H1 (cell line): Measurements from ENCODE around the gene COL8A1. TPM values are rescaled to one million over a fixed set of nuclear protein-coding genes. Genes with fewer than 3 reads are reported as not detected.

Source experiments
- CTCF ChIA-PET: fragments of 300-600 bp; sonication (Branson Sonifier 250); formaldehyde crosslinking; loops from one replicate; lab custom pipeline; 2021; ENCODE audit not compliant: partially characterized antibody; lab: Charles Lee
- POLR2A ChIA-PET: fragments of 300-600 bp; sonication (Branson Sonifier 250); formaldehyde crosslinking; loops from one replicate; lab custom pipeline; 2021; ENCODE audit warnings: inconsistent platforms; ENCODE audit not compliant: partially characterized antibody; lab: Charles Lee
- DNase-seq, 2 experiments: peaks; one replicate each; pipeline versions ENCODE4 v3.0.0 to v3.0.0-alpha.2; 2010 to 2022; ENCODE audit warnings: low spot score in 2 of 2, low read depth in 1 of 2, mixed read lengths in 1 of 2
- FAIRE-seq: peaks from 2 replicates; lab custom pipeline; 2011; peaks lifted over from hg19 to GRCh38; lab: Jason Lieb, UNC
- H2AFZ ChIP-seq: 2 replicates; pipeline ENCODE4 v1.8.1; 2012; ENCODE audit warnings: low read length, inconsistent platforms
- H2AK5ac ChIP-seq: 2 replicates; pipeline ENCODE4 v1.6.1; 2013; ENCODE audit warnings: low read depth, low read length
- H2BK120ac ChIP-seq: replicated peaks from 2 replicates; pipeline ENCODE3; 2013; ENCODE audit warnings: low read depth, low read length, inconsistent platforms
- H2BK12ac ChIP-seq: 2 replicates; pipeline ENCODE4 v1.6.1; 2013; ENCODE audit warnings: low read depth, low read length
- H2BK15ac ChIP-seq: 2 replicates; pipeline ENCODE4 v1.6.1; 2013; ENCODE audit warnings: low read length
- H2BK20ac ChIP-seq: 2 replicates; pipeline ENCODE4 v1.6.1; 2013; ENCODE audit warnings: low read length
- H2BK5ac ChIP-seq: 2 replicates; pipeline ENCODE4 v1.6.1; 2013; ENCODE audit warnings: low read depth, low read length
- H3K14ac ChIP-seq: 2 replicates; pipeline ENCODE4 v1.6.1; 2013; ENCODE audit warnings: inconsistent platforms; ENCODE audit not compliant: insufficient read length
- H3K18ac ChIP-seq: 2 replicates; pipeline ENCODE4 v1.6.1; 2013; ENCODE audit warnings: low read length; ENCODE audit errors: extremely low read depth
- H3K23ac ChIP-seq: 2 replicates; pipeline ENCODE4 v1.6.1; 2013; ENCODE audit warnings: inconsistent platforms; ENCODE audit not compliant: insufficient read length
- H3K23me2 ChIP-seq: 2 replicates; pipeline ENCODE4 v1.6.1; 2013; ENCODE audit warnings: low read depth, low read length
- H3K27ac ChIP-seq: 2 replicates; pipeline ENCODE4 v1.6.1; 2011; ENCODE audit warnings: low read depth, low read length, inconsistent platforms
- H3K27me3 ChIP-seq, 4 experiments: replicated peaks in 1 of 4; 1 replicate in 1 of 4; 2 replicates in 3 of 4; pipeline versions ENCODE4 v1.6.1 to v1.8.1; 2011 to 2013; ENCODE audit warnings: low read length in 3 of 4, mild to moderate bottlenecking in 3 of 4, inconsistent platforms in 2 of 4, mixed read lengths in 2 of 4, moderate library complexity in 1 of 4; ENCODE audit not compliant: control insufficient read depth in 3 of 4, insufficient read depth in 3 of 4; ENCODE audit errors: extremely low read depth in 1 of 4
- H3K36me3 ChIP-seq, 4 experiments: 2 replicates each; pipeline versions ENCODE4 v1.6.1 to v1.8.1; 2011 to 2013; ENCODE audit warnings: mild to moderate bottlenecking in 4 of 4, low read length in 3 of 4, moderate library complexity in 2 of 4, control low read depth in 1 of 4, inconsistent platforms in 1 of 4; ENCODE audit not compliant: insufficient read depth in 4 of 4, control insufficient read depth in 2 of 4
- H3K4ac ChIP-seq: replicated peaks from 2 replicates; pipeline ENCODE3; 2013; ENCODE audit warnings: low read length, low read depth, mixed read lengths, inconsistent platforms; ENCODE audit not compliant: insufficient read length
- H3K4me1 ChIP-seq, 4 experiments: replicated peaks in 1 of 4; 1 replicate in 1 of 4; 2 replicates in 3 of 4; pipeline versions ENCODE4 v1.6.1 to v1.8.1; 2011 to 2013; ENCODE audit warnings: low read length in 3 of 4, inconsistent platforms in 2 of 4, mixed read lengths in 1 of 4; ENCODE audit not compliant: insufficient read depth in 4 of 4, control insufficient read depth in 3 of 4
- H3K4me2 ChIP-seq, 2 experiments: 2 replicates each; pipeline versions ENCODE4 v1.6.1 to v1.8.1; 2011 to 2013; ENCODE audit warnings: low read depth in 2 of 2, low read length in 2 of 2, control low read depth in 1 of 2, inconsistent platforms in 1 of 2, mild to moderate bottlenecking in 1 of 2; ENCODE audit not compliant: insufficient read depth in 1 of 2
- H3K4me3 ChIP-seq, 4 experiments: fragments of 200-600, 300-600 bp in 1 of 4; sonication (generic), shearing (Covaris generic), sonication (Bioruptor Twin) in 1 of 4; 2 replicates each; pipeline versions ENCODE4 v1.5.1 to v1.8.1; 2011 to 2016; ENCODE audit warnings: low read length in 4 of 4, low read depth in 3 of 4, control low read depth in 2 of 4, inconsistent platforms in 2 of 4, mild to moderate bottlenecking in 2 of 4, mixed read lengths in 1 of 4, moderate library complexity in 1 of 4; ENCODE audit not compliant: insufficient read depth in 2 of 4; ENCODE audit errors: extremely low read depth in 1 of 4
- H3K56ac ChIP-seq: replicated peaks from 2 replicates; pipeline ENCODE3; 2013; ENCODE audit warnings: low read depth, mild to moderate bottlenecking, mixed read lengths, low read length, inconsistent platforms; ENCODE audit not compliant: insufficient read length
- H3K79me1 ChIP-seq: 2 replicates; pipeline ENCODE4 v1.6.1; 2013; ENCODE audit warnings: low read depth, low read length, control low read depth
- H3K79me2 ChIP-seq, 2 experiments: 2 replicates each; pipeline versions ENCODE4 v1.6.1 to v1.8.1; 2012 to 2013; ENCODE audit warnings: low read length in 2 of 2, mild to moderate bottlenecking in 2 of 2, inconsistent platforms in 1 of 2; ENCODE audit not compliant: insufficient read depth in 2 of 2, control insufficient read depth in 1 of 2
- H3K9ac ChIP-seq, 4 experiments: replicated peaks in 1 of 4; 1 replicate in 1 of 4; 2 replicates in 3 of 4; pipeline versions ENCODE4 v1.6.1 to v1.8.1; 2011 to 2013; ENCODE audit warnings: low read depth in 3 of 4, low read length in 3 of 4, control low read depth in 2 of 4, mild to moderate bottlenecking in 2 of 4, moderate library complexity in 2 of 4, inconsistent platforms in 1 of 4; ENCODE audit errors: extremely low read depth in 1 of 4
- H3K9me3 ChIP-seq, 2 experiments: 2 replicates each; pipeline versions ENCODE4 v1.6.1 to v1.8.1; 2012 to 2013; ENCODE audit warnings: mild to moderate bottlenecking in 2 of 2, moderate library complexity in 2 of 2, control low read depth in 1 of 2, inconsistent platforms in 1 of 2, low read depth in 1 of 2, low read length in 1 of 2, mixed read lengths in 1 of 2; ENCODE audit not compliant: insufficient read depth in 2 of 2
- H4K20me1 ChIP-seq, 2 experiments: replicated peaks in 1 of 2; 2 replicates each; pipeline versions ENCODE3 to v1.8.1; 2011 to 2013; ENCODE audit warnings: inconsistent platforms in 2 of 2, low read length in 2 of 2, mild to moderate bottlenecking in 1 of 2; ENCODE audit not compliant: insufficient read depth in 2 of 2, control insufficient read depth in 1 of 2
- H4K5ac ChIP-seq: 2 replicates; pipeline ENCODE4 v1.6.1; 2013; ENCODE audit warnings: low read length, low read depth, mixed read lengths, inconsistent platforms; ENCODE audit not compliant: insufficient read length
- H4K8ac ChIP-seq: 2 replicates; pipeline ENCODE4 v1.8.0; 2013; ENCODE audit warnings: mild to moderate bottlenecking, moderate library complexity, low read length, inconsistent platforms; ENCODE audit not compliant: insufficient read depth; ENCODE audit errors: extremely low read depth
- H4K91ac ChIP-seq: replicated peaks from 2 replicates; pipeline ENCODE3; 2013; ENCODE audit warnings: low read length, mixed read lengths, inconsistent platforms; ENCODE audit not compliant: insufficient read length
- BACH1 ChIP-seq: IDR thresholded peaks from 2 replicates; pipeline ENCODE4 v1.6.1; 2012; ENCODE audit warnings: low read length, improper control_type of control experiment
- CEBPB ChIP-seq: IDR thresholded peaks from 2 replicates; pipeline ENCODE4 v1.6.1; 2012; ENCODE audit warnings: low read depth, low read length
- CREB1 ChIP-seq: IDR thresholded peaks from 2 replicates; pipeline ENCODE4 v1.6.1; 2012; ENCODE audit warnings: inconsistent platforms
- FOSL1 ChIP-seq: IDR thresholded peaks from 2 replicates; pipeline ENCODE4 v1.6.1; 2011; ENCODE audit warnings: mild to moderate bottlenecking, low read depth, low read length, moderate library complexity; ENCODE audit not compliant: insufficient read depth
- HDAC2 ChIP-seq, 2 experiments: fragments of 300-600 bp in 1 of 2; sonication (generic) in 1 of 2; IDR thresholded peaks; 2 replicates each; pipeline ENCODE4 v1.6.1; 2011 to 2012; ENCODE audit warnings: low read depth in 2 of 2, low read length in 2 of 2, mild to moderate bottlenecking in 2 of 2, moderate library complexity in 2 of 2, borderline replicate concordance in 1 of 2, inconsistent platforms in 1 of 2
- JUN ChIP-seq: IDR thresholded peaks from 2 replicates; pipeline ENCODE4 v1.6.1; 2011; ENCODE audit warnings: low read depth, mild to moderate bottlenecking, improper control_type of control experiment, low read length
- MAFK ChIP-seq: IDR thresholded peaks from 2 replicates; pipeline ENCODE4 v1.6.1; 2012; ENCODE audit warnings: low read depth, mild to moderate bottlenecking, improper control_type of control experiment, low read length
- MAX ChIP-seq: IDR thresholded peaks from 2 replicates; pipeline ENCODE4 v1.6.1; 2012; ENCODE audit warnings: inconsistent platforms
- POU5F1 ChIP-seq: IDR thresholded peaks from 2 replicates; pipeline ENCODE4 v1.6.1; 2011; ENCODE audit warnings: low read depth, mild to moderate bottlenecking, low read length, moderate library complexity
- SAP30 ChIP-seq: fragments of 300-600 bp; sonication (generic); IDR thresholded peaks from 2 replicates; pipeline ENCODE4 v1.7.1; 2012; ENCODE audit warnings: low read length, moderate library complexity, mild to moderate bottlenecking, inconsistent platforms; ENCODE audit not compliant: insufficient read depth, insufficient replicate concordance
- TAF1 ChIP-seq: IDR thresholded peaks from 2 replicates; pipeline ENCODE4 v1.6.1; 2011; ENCODE audit warnings: mild to moderate bottlenecking, low read depth, low read length
- WGBS, 2 experiments: shearing (Covaris generic) in 1 of 2; methylation state at CpG; one replicate each; pipeline versions ENCODE4 v1.1.6 to v1.1.7; 2013 to 2015; ENCODE audit warnings: low lambda C conversion rate in 2 of 2, mixed read lengths in 2 of 2, inconsistent platforms in 1 of 2, low coverage in 1 of 2, missing lambda C conversion rate in 1 of 2; ENCODE audit not compliant: insufficient replicate concordance in 2 of 2, insufficient coverage in 1 of 2, insufficient read length in 1 of 2; ENCODE audit errors: extremely low coverage in 1 of 2, missing lambda C conversion rate in 1 of 2; 5-methylcytosine and 5-hydroxymethylcytosine counted together
- polyA plus RNA-seq, 7 experiments: library from polyadenylated mRNA; depleted of rRNA in 3 of 7; stranded (reverse) in 5 of 7; unstranded in 2 of 7; fragments of >200 nt in 5 of 7; fragments of 200-250 nt in 2 of 7; gene quantifications; 1 replicate in 5 of 7; 2 replicates in 1 of 7; 4 replicates in 1 of 7; pipeline versions ENCODE4 v1.2.1 to v1.2.3, GENCODE V29; 2011 to 2013; ENCODE audit warnings: missing spikeins in 2 of 7, mixed read lengths in 2 of 7
- total RNA-seq: library from RNA; stranded (reverse); fragmentation: NEBNext Ultra II Directional; extraction: Animal tissue kit (Norgen Biotek cat#: 25700); gene quantifications from 2 replicates; pipeline ENCODE4 v1.2.1, GENCODE V29; 2021

The COL8A1 gene
- total and polyA plus RNA-seq, 2 of the 8 experiments (the other 6 are each of a cell fraction or from before 2014, with no cell fraction given): 0.21 to 1.2 TPM

GRCh38 chr3:99760031-99760430 is 121.6 kb downstream of the COL8A1 start:
- Histone ChIP-seq H3K79me2 (no peaks in the 10 kb centered on the region), H2AFZ (no peak overlapping the region), H3K14ac (no peak overlapping the region), H3K9ac (no peak overlapping the region), H2BK120ac (no peak overlapping the region), H3K4ac (no peak overlapping the region), H3K23me2 (no peaks in the 10 kb centered on the region), H2BK5ac (no peak overlapping the region), H3K79me1 (no peaks in the 10 kb centered on the region), H3K56ac (no peak overlapping the region), H3K4me2 (no peak overlapping the region), H4K91ac (no peak overlapping the region), H4K8ac (no peak overlapping the region), H3K4me1 (no peaks in the 10 kb centered on the region), H4K20me1 (no peaks in the 10 kb centered on the region), H3K4me3 (no peak overlapping the region), H2BK15ac (no peak overlapping the region), H3K36me3 (no peaks in the 10 kb centered on the region), H2BK12ac (no peak overlapping the region), H3K9me3 (no peaks in the 10 kb centered on the region), H3K27ac (no peak overlapping the region), H4K5ac (no peak overlapping the region), H2AK5ac (no peak overlapping the region), H2BK20ac (no peak overlapping the region), H3K18ac (no peak overlapping the region), H3K27me3 (no peaks in the 10 kb centered on the region), H3K23ac (no peak overlapping the region)
- ChIA-PET POLR2A (no interaction called here), CTCF (interaction anchor here (1.6 kb wide), 1 partner anchor 587 kb away, joined by 4 read pairs; no protein-coding TSS in a partner anchor)
- FAIRE-seq (no peak), DNase-seq (no peak)
- 81% methylated on average over 1 of the region's 1 CpG; no CpG with 5 or more reads in 1 of the 2 experiments for WGBS, 2 experiments
- no peak for TF ChIP-seq POU5F1
- no peak for TF ChIP-seq MAFK
- TF ChIP-seq HDAC2 (IDR thresholded peaks at IDR 0.05; ENCODE audit: borderline replicate concordance in 1 of 2, low read depth in 2 of 2, low read length in 2 of 2): no peak
- no peak for TF ChIP-seq CEBPB
- no peak for TF ChIP-seq CREB1
- TF ChIP-seq TAF1: no peak
- TF ChIP-seq BACH1: no peak
- TF ChIP-seq JUN: no peak
- no peak for TF ChIP-seq MAX
- TF ChIP-seq FOSL1: no peak
- TF ChIP-seq SAP30: no peak
